ENCODE data around the gene CFH.
A peak's percentile ranks its signal among the peaks of the same experiment; 100 is the strongest.

CFH gene

DNA sequence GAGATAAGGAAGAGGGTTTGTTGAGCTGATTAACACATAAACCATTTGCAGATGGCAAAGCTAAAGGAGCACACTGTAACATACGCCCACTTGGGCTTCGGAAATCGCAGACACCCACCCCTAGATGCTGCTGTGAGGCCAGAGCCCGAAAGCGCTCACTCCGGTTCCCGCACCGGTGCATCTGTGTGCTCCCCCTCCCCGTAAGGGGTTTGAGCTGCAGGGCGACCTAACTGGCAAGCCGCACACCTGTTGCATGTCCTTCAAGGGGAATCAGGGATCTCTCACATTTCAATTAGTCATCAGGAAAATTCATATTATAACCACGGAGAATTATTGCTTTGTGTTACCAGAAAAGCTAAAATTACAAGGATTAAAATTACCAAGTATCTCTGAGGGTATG lies 1.4 kb upstream of the CFH start:
- Histone ChIP-seq H3K27me3 (ENCODE audit: insufficient read depth, low read length, poor library complexity) (no peaks in the 10 kb centered on the region), H3K9me3 (ENCODE audit: insufficient read depth, low read length, severe bottlenecking) (no peaks in the 10 kb centered on the region), H3K27ac (ENCODE audit: low read length) (peak overlapping the region; percentile 82), H4K20me1 (ENCODE audit: insufficient read depth, low read length) (no peaks in the 10 kb centered on the region), H3K4me2 (ENCODE audit: insufficient read depth, low read length) (peak overlapping the region; percentile 69), H3K9ac (ENCODE audit: low read depth, low read length) (peak overlapping the region; percentile 52), H2AFZ (ENCODE audit: low read depth, low read length) (peak overlapping the region; percentile 70), H3K36me3 (ENCODE audit: insufficient read depth, low read length) (no peaks in the 10 kb centered on the region), H3K79me2 (ENCODE audit: insufficient read depth, low read length) (peaks cover 36% of the 10 kb centered on the region), H3K4me1 (ENCODE audit: insufficient read depth, low read length) (peaks cover 41% of the 10 kb centered on the region), H3K4me3 (ENCODE audit: low read depth in 1 of 2, low read length in 2 of 2) (peak overlapping the region in 1 of 2 experiments; percentile 60; a peak in 2 of 4 replicates)
- ATAC-seq (ENCODE audit: insufficient read depth, low read depth) (peak; percentile 41), DNase-seq (peak; percentile 50)
- TF ChIP-seq, protein P1, sequence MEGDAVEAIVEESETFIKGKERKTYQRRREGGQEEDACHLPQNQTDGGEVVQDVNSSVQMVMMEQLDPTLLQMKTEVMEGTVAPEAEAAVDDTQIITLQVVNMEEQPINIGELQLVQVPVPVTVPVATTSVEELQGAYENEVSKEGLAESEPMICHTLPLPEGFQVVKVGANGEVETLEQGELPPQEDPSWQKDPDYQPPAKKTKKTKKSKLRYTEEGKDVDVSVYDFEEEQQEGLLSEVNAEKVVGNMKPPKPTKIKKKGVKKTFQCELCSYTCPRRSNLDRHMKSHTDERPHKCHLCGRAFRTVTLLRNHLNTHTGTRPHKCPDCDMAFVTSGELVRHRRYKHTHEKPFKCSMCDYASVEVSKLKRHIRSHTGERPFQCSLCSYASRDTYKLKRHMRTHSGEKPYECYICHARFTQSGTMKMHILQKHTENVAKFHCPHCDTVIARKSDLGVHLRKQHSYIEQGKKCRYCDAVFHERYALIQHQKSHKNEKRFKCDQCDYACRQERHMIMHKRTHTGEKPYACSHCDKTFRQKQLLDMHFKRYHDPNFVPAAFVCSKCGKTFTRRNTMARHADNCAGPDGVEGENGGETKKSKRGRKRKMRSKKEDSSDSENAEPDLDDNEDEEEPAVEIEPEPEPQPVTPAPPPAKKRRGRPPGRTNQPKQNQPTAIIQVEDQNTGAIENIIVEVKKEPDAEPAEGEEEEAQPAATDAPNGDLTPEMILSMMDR (IDR thresholded peaks at IDR 0.05; ENCODE audit: borderline replicate concordance, extremely low read depth, low read length, poor library complexity, severe bottlenecking) = no peak
- no peak for TF ChIP-seq EZH2 (IDR thresholded peaks at IDR 0.05; ENCODE audit: borderline replicate concordance, low read depth, low read length, severe bottlenecking)

DNA sequence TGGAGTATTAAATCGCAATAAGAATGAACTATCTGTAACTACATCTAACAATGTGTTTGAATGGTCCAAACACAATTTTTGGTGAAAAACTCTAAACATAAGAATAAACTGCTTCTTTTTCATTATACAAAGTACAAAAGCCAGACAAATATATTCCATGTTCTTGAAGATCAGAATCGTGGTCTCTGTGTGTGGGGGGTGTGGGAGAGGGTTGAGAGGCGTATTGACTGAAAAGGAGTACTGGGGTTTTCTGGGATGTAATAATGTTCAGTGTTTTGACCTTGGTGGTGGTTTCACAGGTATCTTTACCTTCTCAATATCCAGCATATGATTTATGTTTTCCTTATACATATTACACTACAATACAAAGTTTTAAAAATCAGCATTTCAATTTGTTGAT lies 764 bp upstream of the CFH start:
- H2AFZ ChIP-seq (ENCODE audit: low read depth, low read length) = peak overlapping the region; percentile 70
- H3K4me2 ChIP-seq (ENCODE audit: insufficient read depth, low read length) = peak overlapping the region; percentile 69
- H3K9me3 ChIP-seq (ENCODE audit: insufficient read depth, low read length, severe bottlenecking) = no peaks in the 10 kb centered on the region
- no peaks in the 10 kb centered on the region for H4K20me1 ChIP-seq (ENCODE audit: insufficient read depth, low read length)
- peak; percentile 22 for DNase-seq
- peak overlapping the region; percentile 82 for H3K27ac ChIP-seq (ENCODE audit: low read length)
- peaks cover 42% of the 10 kb centered on the region for H3K79me2 ChIP-seq (ENCODE audit: insufficient read depth, low read length)
- H3K9ac ChIP-seq (ENCODE audit: low read depth, low read length) = peak overlapping the region; percentile 52
- no peaks in the 10 kb centered on the region for H3K36me3 ChIP-seq (ENCODE audit: insufficient read depth, low read length)
- H3K4me3 ChIP-seq (ENCODE audit: low read depth in 1 of 2, low read length in 2 of 2) = peak overlapping the region; percentile 49 to 60; a peak in 3 of 4 replicates
- ATAC-seq (ENCODE audit: insufficient read depth, low read depth) = peak; percentile 47
- no peak for TF ChIP-seq EZH2 (IDR thresholded peaks at IDR 0.05; ENCODE audit: borderline replicate concordance, low read depth, low read length, severe bottlenecking)
- TF ChIP-seq, protein P1 (IDR thresholded peaks at IDR 0.05; ENCODE audit: borderline replicate concordance, extremely low read depth, low read length, poor library complexity, severe bottlenecking) = no peak
- peaks cover 48% of the 10 kb centered on the region for H3K4me1 ChIP-seq (ENCODE audit: insufficient read depth, low read length)
- no peaks in the 10 kb centered on the region for H3K27me3 ChIP-seq (ENCODE audit: insufficient read depth, low read length, poor library complexity)

DNA sequence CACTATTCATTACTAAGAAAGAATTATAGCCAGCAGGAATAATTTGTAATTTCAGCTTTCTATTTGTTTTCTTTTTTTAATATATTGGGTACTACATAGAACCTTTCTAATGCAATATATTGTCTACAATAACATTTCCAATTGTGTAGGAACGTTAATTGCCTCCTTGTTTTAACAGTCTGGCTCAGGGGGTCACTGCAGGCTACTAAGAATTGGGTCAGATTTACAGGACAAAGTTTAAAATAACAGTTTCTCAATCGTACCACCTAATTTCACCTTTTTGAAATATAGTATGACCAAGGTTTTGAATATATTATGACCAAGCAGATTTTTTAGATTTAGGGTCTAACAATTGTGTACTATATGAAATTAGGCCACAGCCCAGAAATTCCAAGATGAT lies 2.4 kb downstream of the CFH start:
- TF ChIP-seq EZH2 (IDR thresholded peaks at IDR 0.05; ENCODE audit: borderline replicate concordance, low read depth, low read length, severe bottlenecking) = no peak
- TF ChIP-seq, protein P1 (IDR thresholded peaks at IDR 0.05; ENCODE audit: borderline replicate concordance, extremely low read depth, low read length, poor library complexity, severe bottlenecking) = no peak
- Histone ChIP-seq H3K9me3 (ENCODE audit: insufficient read depth, low read length, severe bottlenecking) (no peaks in the 10 kb centered on the region), H3K27me3 (ENCODE audit: insufficient read depth, low read length, poor library complexity) (no peaks in the 10 kb centered on the region), H3K27ac (ENCODE audit: low read length) (peak overlapping the region; percentile 74), H4K20me1 (ENCODE audit: insufficient read depth, low read length) (peaks cover 3% of the 10 kb centered on the region; the same call in 1 of the 2 replicates), H3K36me3 (ENCODE audit: insufficient read depth, low read length) (no peaks in the 10 kb centered on the region), H3K4me3 (ENCODE audit: low read depth in 1 of 2, low read length in 2 of 2) (peak overlapping the region; percentile 49 to 60; a peak in 3 of 4 replicates), H3K9ac (ENCODE audit: low read depth, low read length) (peak overlapping the region; percentile 52), H3K79me2 (ENCODE audit: insufficient read depth, low read length) (peaks cover 74% of the 10 kb centered on the region), H3K4me1 (ENCODE audit: insufficient read depth, low read length) (peaks cover 70% of the 10 kb centered on the region), H2AFZ (ENCODE audit: low read depth, low read length) (no peak overlapping the region; the same call in 1 of the 2 replicates), H3K4me2 (ENCODE audit: insufficient read depth, low read length) (peak overlapping the region; percentile 69)
- DNase-seq = no peak
- no peak for ATAC-seq (ENCODE audit: insufficient read depth, low read depth)
